GM18951 (cell line): Measurements from ENCODE around the gene TRABD2B.

Experiments
- POLR2A ChIP-seq: IDR thresholded peaks from 4 replicates; pipeline ENCODE4 v1.6.1; 2011; ENCODE audit warnings: mild to moderate bottlenecking; ENCODE audit not compliant: insufficient read length, insufficient read depth; ENCODE audit errors: extremely low read depth
- in situ Hi-C: fragments of 300-500 bp; cut with MboI; formaldehyde crosslinking; loops from one replicate; pipeline ENCODE4 v1.12.0; 2022; ENCODE audit warnings: low sequenced_read_pairs, mixed read lengths, inconsistent platforms; ENCODE audit not compliant: unreplicated experiment

TRABD2B gene

DNA sequence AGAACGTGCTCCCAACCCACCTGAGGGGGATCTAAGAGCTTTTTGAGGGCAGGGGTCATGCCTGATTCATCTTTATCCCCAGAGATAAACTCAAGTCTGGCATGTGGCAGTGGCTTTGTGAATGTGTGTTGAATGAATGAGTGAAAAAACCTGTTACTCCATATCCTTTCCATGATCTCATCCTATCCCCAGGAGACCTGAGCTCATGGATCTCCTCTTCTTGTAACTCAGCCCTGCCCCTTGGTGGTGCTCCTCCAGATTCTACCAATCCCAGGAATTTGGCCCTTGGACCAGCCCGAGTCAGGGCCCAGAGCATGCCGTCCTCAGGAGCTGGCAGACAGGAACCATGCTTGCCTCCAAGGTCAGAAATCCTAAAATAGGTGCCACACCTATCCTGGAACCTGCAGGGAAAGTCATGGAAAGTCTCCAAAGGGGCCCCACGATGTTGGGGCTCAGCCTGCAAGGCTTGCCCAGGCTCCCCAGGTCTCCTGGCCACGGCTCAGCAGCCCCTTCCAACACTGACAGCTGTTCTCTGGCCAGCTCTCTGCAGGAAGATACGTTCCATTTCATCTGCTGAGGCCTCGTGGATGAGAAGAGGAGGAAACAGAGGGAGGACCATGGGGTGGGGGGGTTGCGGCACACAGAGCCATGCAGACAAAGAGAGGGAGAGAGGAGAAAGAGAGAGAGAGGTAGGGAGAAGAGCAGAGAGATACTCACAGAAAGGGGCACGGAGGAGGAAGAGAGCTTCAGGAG is 214.6 kb downstream of the TRABD2B start:
- TF ChIP-seq POLR2A: no peak
- in situ Hi-C loops: no loop called here

GRCh38 chr1:47781171-47781959 is 215.8 kb downstream of the TRABD2B start:
- in situ Hi-C loops: no loop called here

GRCh38 chr1:47780469-47780995 is 216.7 kb downstream of the TRABD2B start:
- TF ChIP-seq POLR2A: no peak
- in situ Hi-C loops: no loop called here

More at GRCh38 chr1:47781171-47781959, 215.8 kb downstream of the TRABD2B start:
- TF ChIP-seq POLR2A: no peak

- TF ChIP-seq POLR2A: no peak
- in situ Hi-C loops: no loop called here
These were observed 217.6 kb downstream of the TRABD2B start for GRCh38 chr1:47779613-47780012.

DNA sequence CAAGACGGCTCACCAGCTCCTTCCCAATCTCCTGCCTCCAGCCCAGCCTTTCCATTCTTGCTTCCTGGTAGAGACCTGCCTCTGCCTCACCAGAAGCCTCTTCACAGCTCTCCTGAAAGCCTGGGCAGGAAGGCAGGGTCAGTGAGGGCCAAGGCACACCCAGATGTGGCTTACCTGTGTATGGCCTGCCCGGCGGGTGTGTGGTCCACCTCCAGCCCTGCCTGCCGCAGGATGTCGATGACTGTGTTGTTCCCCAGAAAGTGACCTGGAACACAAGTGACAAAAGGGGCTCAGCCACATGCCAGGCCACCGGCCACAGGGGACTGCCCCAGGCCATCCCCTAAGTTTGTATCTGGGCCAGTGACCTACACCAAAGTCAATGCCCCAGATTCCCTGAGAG is 218.9 kb downstream of the TRABD2B start:
- in situ Hi-C loops: no loop called here
- no peak for TF ChIP-seq POLR2A

DNA sequence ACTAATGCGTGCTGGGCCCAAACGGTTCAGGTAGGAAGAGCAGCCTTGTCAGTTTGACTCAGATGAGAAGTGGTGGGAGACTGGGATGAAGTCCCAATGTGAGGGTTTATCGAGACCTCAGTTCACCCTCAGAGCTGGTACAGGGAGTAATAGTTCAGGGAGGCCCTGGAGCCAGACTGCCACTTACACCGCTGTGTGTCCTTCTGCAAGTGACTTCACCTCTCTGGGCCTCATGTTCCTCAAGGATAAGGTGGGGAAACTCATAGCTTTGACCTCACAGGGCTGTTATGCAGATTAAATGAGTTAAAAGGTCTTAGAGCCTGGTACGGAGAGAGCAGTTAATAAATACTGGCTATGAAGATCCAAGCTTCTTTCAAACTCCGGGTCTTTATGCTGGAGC is 219.9 kb downstream of the TRABD2B start:
- TF ChIP-seq POLR2A: no peak
- in situ Hi-C loops: no loop called here

GRCh38 chr1:47776667-47777131 is 220.5 kb downstream of the TRABD2B start:
- no peak for TF ChIP-seq POLR2A
- in situ Hi-C loops: no loop called here

- TF ChIP-seq POLR2A: no peak
- in situ Hi-C loops: no loop called here
These were observed 222.0 kb downstream of the TRABD2B start for GRCh38 chr1:47774986-47775834.

DNA sequence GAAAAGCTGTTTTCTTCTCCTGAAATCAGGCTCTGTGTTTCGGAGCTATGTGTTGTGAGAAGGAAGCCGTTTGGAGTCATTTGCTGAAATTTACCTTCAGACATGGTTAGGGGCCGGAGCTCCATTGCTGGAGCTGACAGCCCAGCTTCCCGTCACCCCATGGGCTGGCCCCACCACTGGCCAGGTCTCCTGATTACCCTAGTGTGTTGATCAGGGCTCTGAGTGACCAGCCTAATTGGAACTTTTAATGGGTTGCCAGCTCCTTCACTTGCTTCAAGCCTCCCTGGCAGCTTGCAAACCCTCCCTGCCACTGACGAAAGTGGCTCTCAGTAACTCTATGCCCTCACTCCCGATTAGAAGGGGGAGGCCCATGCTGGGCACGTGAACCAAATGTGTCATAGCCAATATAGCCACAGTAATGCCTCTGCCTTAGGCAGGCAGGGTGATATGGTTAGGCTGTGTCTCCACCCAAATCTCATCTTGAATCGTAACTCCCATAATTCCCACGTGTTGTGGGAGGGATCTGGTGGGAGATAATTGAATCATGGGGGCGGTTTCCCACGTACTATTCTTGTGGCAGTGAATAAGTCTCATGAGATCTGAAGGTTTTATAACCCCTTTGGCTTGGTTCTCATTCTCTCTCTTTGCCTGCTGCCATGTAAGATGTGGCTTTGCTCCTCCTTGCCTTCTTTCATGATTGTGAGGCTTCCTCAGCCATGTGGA is 224.1 kb downstream of the TRABD2B start:
- in situ Hi-C loops: no loop called here
- no peak for TF ChIP-seq POLR2A

- in situ Hi-C loops: no loop called here
- no peak for TF ChIP-seq POLR2A
These were observed 224.9 kb downstream of the TRABD2B start for GRCh38 chr1:47772281-47772680.

DNA sequence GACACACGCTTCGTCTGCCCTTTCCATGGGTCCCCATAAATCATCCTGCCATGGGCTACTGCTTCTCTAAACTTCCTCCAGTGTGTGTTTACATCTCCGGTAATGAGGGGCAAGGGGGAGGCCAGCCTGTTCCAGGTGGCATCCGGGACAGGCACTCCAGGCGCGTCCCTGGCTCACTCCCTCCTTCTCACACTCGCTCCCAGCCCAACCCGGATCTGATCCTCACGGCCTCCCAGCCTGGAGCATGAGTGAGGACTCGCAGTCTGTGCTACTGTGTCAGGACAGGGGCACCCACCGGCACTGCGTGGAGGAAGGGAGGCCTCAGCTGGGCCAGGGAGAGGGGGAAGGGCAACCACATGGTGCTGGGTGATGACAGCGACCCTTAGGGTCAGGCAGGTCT is 225.4 kb downstream of the TRABD2B start:
- in situ Hi-C loops: no loop called here
- TF ChIP-seq POLR2A: no peak

DNA sequence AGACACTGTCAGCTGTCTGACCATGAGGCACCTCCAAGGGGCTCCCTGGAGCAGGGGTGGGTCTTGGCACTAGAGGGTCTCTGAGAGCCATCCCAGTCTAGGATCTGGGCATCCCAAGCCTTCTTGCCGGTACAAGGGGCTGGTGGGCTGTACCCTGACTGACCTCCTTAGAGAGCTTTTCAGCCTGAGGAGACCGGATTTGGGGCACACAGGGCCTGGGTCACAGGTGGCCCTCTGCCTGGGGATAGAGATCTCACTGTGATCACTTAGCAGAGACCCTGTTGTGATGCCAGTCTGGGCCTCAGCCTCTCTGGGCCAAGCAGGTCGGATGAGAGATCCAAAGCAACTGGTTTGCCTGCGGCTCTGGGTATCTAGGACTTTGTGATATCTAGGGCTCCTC is 227.2 kb downstream of the TRABD2B start:
- in situ Hi-C loops: no loop called here
- TF ChIP-seq POLR2A: no peak
